ENCODE results near the gene GREB1.

GREB1 gene

GRCh38 chr2:11688222-11689069 is 154.6 kb downstream of the GREB1 start:
- DNase-seq = no peak

- no peak for DNase-seq
These were observed 157.3 kb downstream of the GREB1 start for GRCh38 chr2:11691076-11691660.
